PFSK-1 (cell line): ENCODE measurements around the gene AS3MT.

Experiments
- FOXP2 ChIP-seq: optimal IDR thresholded peaks from 2 replicates; pipeline ENCODE3; 2011; ENCODE audit warnings: borderline replicate concordance, control low read depth, inconsistent platforms; ENCODE audit not compliant: insufficient read depth; ENCODE audit errors: extremely low read length, extremely low read depth
- POLR2AphosphoS5 ChIP-seq: IDR thresholded peaks from 2 replicates; pipeline ENCODE4 v1.6.1; 2012; ENCODE audit warnings: low read depth, mild to moderate bottlenecking, control low read depth, low read length, moderate library complexity
- SIN3A ChIP-seq: IDR thresholded peaks from 2 replicates; pipeline ENCODE4 v1.6.1; 2012; ENCODE audit warnings: mild to moderate bottlenecking, low read length, moderate library complexity, borderline replicate concordance; ENCODE audit not compliant: insufficient read depth
- TAF1 ChIP-seq: IDR thresholded peaks from 2 replicates; pipeline ENCODE4 v1.6.1; 2012; ENCODE audit warnings: low read length, control low read depth, borderline replicate concordance; ENCODE audit not compliant: insufficient read depth
- TF ChIP-seq, protein P1 (sequence below), 2 experiments: IDR thresholded peaks; 2 replicates each; pipeline versions ENCODE4 v1.6.1 to v1.8.0; 2011 to 2012; ENCODE audit warnings: low read depth in 2 of 2, low read length in 2 of 2, control low read depth in 1 of 2, inconsistent platforms in 1 of 2, mild to moderate bottlenecking in 1 of 2, moderate library complexity in 1 of 2; ENCODE audit not compliant: insufficient read depth in 1 of 2

The AS3MT gene

DNA sequence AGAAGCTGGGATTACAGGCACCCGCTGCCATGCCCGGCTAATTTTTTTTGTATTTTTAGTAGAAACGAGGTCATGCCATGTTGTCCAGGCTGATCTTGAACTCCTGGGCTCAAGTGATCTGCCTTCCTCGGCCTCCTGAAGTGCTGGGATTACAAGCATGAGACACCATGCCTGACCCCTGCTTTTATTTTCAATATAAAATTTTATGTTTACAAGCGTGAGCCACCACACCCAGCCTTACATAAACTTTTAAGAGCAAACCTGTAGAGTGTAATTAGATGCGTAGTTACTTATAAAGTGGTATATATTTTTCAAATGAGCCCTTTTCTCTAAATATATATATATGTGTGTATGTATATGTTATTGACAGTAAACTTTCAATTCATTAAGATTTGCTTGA, 57.6 kb downstream of the AS3MT start:
- TF ChIP-seq FOXP2 (no peak), POLR2AphosphoS5 (no peak), TAF1 (no peak), SIN3A (no peak)
- TF ChIP-seq, protein P1, sequence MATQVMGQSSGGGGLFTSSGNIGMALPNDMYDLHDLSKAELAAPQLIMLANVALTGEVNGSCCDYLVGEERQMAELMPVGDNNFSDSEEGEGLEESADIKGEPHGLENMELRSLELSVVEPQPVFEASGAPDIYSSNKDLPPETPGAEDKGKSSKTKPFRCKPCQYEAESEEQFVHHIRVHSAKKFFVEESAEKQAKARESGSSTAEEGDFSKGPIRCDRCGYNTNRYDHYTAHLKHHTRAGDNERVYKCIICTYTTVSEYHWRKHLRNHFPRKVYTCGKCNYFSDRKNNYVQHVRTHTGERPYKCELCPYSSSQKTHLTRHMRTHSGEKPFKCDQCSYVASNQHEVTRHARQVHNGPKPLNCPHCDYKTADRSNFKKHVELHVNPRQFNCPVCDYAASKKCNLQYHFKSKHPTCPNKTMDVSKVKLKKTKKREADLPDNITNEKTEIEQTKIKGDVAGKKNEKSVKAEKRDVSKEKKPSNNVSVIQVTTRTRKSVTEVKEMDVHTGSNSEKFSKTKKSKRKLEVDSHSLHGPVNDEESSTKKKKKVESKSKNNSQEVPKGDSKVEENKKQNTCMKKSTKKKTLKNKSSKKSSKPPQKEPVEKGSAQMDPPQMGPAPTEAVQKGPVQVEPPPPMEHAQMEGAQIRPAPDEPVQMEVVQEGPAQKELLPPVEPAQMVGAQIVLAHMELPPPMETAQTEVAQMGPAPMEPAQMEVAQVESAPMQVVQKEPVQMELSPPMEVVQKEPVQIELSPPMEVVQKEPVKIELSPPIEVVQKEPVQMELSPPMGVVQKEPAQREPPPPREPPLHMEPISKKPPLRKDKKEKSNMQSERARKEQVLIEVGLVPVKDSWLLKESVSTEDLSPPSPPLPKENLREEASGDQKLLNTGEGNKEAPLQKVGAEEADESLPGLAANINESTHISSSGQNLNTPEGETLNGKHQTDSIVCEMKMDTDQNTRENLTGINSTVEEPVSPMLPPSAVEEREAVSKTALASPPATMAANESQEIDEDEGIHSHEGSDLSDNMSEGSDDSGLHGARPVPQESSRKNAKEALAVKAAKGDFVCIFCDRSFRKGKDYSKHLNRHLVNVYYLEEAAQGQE (IDR thresholded peaks at IDR 0.05; ENCODE audit: insufficient read depth in 1 of 2, low read depth in 2 of 2, low read length in 2 of 2) = no peak

DNA sequence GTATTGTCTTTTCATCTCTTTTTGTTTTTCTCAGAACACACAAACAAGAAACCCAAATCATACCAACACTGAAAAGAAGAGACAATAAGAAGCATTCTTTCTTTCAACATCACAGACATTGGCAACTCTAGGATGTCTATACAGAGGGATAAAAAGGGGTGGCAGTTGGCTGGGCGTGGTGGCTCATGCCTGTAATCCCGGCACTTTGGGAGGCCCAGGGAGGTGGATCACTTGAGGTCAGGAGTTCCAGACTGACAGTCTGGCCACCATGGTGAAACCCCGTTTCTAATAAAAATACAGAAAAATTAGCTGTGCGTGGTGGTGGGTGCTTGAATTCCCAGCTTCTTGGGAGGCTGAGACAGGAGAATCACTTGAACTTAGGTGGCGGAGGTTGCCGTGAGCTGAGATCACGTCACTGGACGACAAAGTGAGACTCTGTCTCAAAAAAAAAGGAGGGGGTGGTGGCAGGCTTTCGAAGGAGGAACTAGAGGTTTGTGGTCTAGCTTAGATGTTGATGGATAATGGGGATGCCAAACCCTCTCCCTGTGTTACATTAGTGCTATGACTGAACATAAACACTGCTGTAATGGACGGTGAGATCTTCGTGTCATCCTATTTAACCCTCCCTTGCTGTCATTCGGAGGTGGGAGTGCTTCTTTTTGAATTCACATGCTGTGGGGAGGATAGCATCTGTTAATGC, 58.2 kb downstream of the AS3MT start:
- no peak for TF ChIP-seq TAF1
- no peak for TF ChIP-seq SIN3A
- TF ChIP-seq, protein P1 (IDR thresholded peaks at IDR 0.05; ENCODE audit: insufficient read depth in 1 of 2, low read depth in 2 of 2, low read length in 2 of 2) = no peak

DNA sequence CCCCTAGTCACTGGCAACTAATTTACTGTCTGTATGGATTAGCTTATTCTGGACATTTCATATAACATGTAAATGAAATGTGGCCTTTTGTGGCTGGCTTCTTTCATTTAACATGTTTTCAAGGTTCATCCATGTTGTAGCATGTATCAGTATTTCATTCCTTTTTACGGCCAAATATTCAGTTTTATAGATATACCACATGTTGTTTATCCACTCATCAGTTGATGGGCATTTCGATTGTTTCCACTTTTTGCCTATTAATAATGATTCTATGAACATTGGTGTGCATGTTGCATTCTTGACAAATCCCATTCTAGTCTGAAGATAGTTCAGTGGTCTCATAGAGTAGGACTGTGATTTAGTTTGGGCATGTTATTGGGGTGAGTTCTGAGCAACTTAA, 61.5 kb downstream of the AS3MT start:
- TF ChIP-seq TAF1 (no peak), SIN3A (no peak), POLR2AphosphoS5 (no peak), FOXP2 (no peak)
- TF ChIP-seq, protein P1 (IDR thresholded peaks at IDR 0.05; ENCODE audit: insufficient read depth in 1 of 2, low read depth in 2 of 2, low read length in 2 of 2) = no peak

DNA sequence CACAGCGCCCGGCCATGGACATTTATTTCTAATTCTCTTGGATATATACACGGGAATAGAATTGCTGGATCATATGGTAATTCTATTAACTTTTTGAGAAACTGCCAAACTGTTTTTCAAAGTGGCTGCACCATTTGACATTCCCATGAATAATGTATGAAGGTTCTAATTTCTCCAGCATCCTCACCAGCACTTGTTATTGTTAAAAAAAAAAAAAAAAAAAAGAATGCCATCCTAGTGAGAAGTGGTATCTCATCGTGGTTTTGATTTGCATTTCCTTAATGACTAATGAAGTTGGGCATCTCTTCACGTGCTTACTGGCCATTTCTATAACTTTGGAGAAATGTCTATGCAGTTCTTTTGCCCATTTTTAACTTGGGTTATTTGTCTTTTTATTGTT, 62.4 kb downstream of the AS3MT start:
- TF ChIP-seq, protein P1 (IDR thresholded peaks at IDR 0.05; ENCODE audit: insufficient read depth in 1 of 2, low read depth in 2 of 2, low read length in 2 of 2) = no peak
- TF ChIP-seq POLR2AphosphoS5 (no peak), FOXP2 (no peak)

DNA sequence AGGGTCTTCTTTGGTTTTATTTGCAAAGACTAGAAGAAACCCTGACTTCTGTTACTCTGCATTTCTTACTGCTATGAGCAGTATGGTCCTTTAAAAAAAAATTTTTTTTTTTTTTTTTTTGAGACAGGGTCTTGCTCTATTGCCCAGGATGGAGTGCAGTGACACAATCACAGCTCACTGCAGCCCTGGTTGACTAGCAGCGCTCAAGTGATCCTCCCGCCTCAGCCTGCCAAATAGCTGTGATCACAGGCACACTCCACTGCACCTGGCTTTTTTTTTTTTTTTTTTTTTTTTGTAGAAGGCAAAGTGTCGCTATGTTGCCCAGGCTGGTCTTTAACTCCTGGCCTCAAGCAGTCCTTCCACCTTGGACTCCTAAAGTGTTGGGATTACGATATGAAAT, 66.2 kb downstream of the AS3MT start:
- no peak for TF ChIP-seq FOXP2
- TF ChIP-seq, protein P1 (IDR thresholded peaks at IDR 0.05; ENCODE audit: insufficient read depth in 1 of 2, low read depth in 2 of 2, low read length in 2 of 2) = no peak
- TF ChIP-seq POLR2AphosphoS5 = no peak
- no peak for TF ChIP-seq TAF1
- TF ChIP-seq SIN3A = no peak
